K562 (cell line): Measurements from ENCODE around the gene CACNA2D2. TPM values are rescaled to one million over a fixed set of nuclear protein-coding genes. Genes with fewer than 3 reads are reported as not detected.

Source experiments
- EWSR1 ChIP-seq: fragments of 450-650 bp; IDR thresholded peaks from 2 replicates; pipeline ENCODE4 v1.6.1; 2018; ENCODE audit warnings: borderline replicate concordance, mild to moderate bottlenecking, low read depth, moderate library complexity; ENCODE audit not compliant: partially characterized antibody
- MCM5 ChIP-seq: fragments of 450-650 bp; IDR thresholded peaks from 2 replicates; pipeline ENCODE4 v1.6.1; 2016; ENCODE audit warnings: low read depth
- NFIC ChIP-seq: fragments of 450-650 bp; IDR thresholded peaks from 2 replicates; pipeline ENCODE4 v1.6.1; 2017; ENCODE audit warnings: mild to moderate bottlenecking, inconsistent platforms
- NR3C1 ChIP-seq: sonication (generic); formaldehyde crosslinking; IDR thresholded peaks from 2 replicates; pipeline ENCODE4 v1.8.1; 2022; ENCODE audit warnings: missing genetic modification reagents
- SAFB ChIP-seq: fragments of 200-400 bp; formaldehyde crosslinking; IDR thresholded peaks from 2 replicates; pipeline ENCODE4 v1.6.1; 2017; ENCODE audit warnings: low read depth, low read length, borderline replicate concordance
- STAT5B ChIP-seq: fragments of 250-450 bp; sonication (Bioruptor Pico); IDR thresholded peaks from 2 replicates; pipeline ENCODE4 v1.8.0; 2021; ENCODE audit warnings: mild to moderate bottlenecking, inconsistent platforms
- ZNF133 ChIP-seq: fragments of 250-450 bp; sonication (Bioruptor Pico); IDR thresholded peaks from 2 replicates; pipeline ENCODE4 v1.4.0; 2020; ENCODE audit warnings: mild to moderate bottlenecking
- ZNF263 ChIP-seq: sonication (generic); formaldehyde crosslinking; IDR thresholded peaks from 2 replicates; pipeline ENCODE4 v1.8.0; 2022; ENCODE audit warnings: mild to moderate bottlenecking, missing genetic modification reagents, borderline replicate concordance
- polyA plus RNA-seq, 8 experiments: library from polyadenylated mRNA; depleted of rRNA in 4 of 8; stranded (reverse) in 5 of 8; unstranded in 3 of 8; fragments of >200 nt; fragmentation: Nextera tagmentation in 2 of 8; fragmentation: Illumina TruSeq in 1 of 8; extraction: Ambion mirVana in 2 of 8; extraction: Trizol in 1 of 8; gene quantifications; 2 replicates each; pipeline versions ENCODE4 v1.2.1 to v1.2.3, GENCODE V29; 2011 to 2014; ENCODE audit warnings: inconsistent platforms in 1 of 8, missing spikeins in 1 of 8
- total RNA-seq, 7 experiments: library from RNA; depleted of rRNA in 6 of 7; stranded (reverse); fragments of >200 nt in 6 of 7; fragmentation: Illumina TruSeq in 2 of 7; extraction: Trizol in 2 of 7; gene quantifications; 2 replicates each; pipeline versions ENCODE4 v1.2.1 to v1.2.3, GENCODE V29; 2011 to 2021; ENCODE audit warnings: low replicate concordance in 1 of 7
- TF ChIP-seq, protein P1 (sequence below): fragments of 450-650 bp; formaldehyde crosslinking; IDR thresholded peaks from 2 replicates; pipeline ENCODE4 v1.4.0; 2020; ENCODE audit warnings: mild to moderate bottlenecking, mixed read lengths
- TF ChIP-seq, protein P2 (sequence below): sonication (generic); formaldehyde crosslinking; IDR thresholded peaks from 2 replicates; pipeline ENCODE4 v1.8.1; 2023; ENCODE audit warnings: mild to moderate bottlenecking, missing genetic modification reagents, moderate library complexity
- TF ChIP-seq, protein P3 (sequence below), 2 experiments: fragments of 450-650 bp; IDR thresholded peaks; 2 replicates each; pipeline ENCODE4 v1.6.1; 2018; ENCODE audit warnings: mild to moderate bottlenecking in 2 of 2, low read depth in 1 of 2; ENCODE audit not compliant: partially characterized antibody in 2 of 2
- TF ChIP-seq, protein P4 (sequence below), 2 experiments: IDR thresholded peaks; 2 replicates each; pipeline ENCODE4 v1.6.1; 2011; ENCODE audit warnings: borderline replicate concordance in 1 of 2, control low read depth in 1 of 2, low read depth in 1 of 2, low read length in 1 of 2, mild to moderate bottlenecking in 1 of 2, mixed read lengths in 1 of 2, moderate library complexity in 1 of 2; ENCODE audit not compliant: insufficient read depth in 1 of 2, insufficient read length in 1 of 2, poor library complexity in 1 of 2, severe bottlenecking in 1 of 2; ENCODE audit errors: extremely low read depth in 1 of 2
- TF ChIP-seq, protein P5 (sequence below): IDR thresholded peaks from 2 replicates; pipeline ENCODE4 v1.6.1; 2014; ENCODE audit warnings: antibody characterized with exemption
- TF ChIP-seq, protein P6 (sequence below), 2 experiments: fragments of 450-650 bp; conservative IDR thresholded peaks; 2 replicates each; pipeline ENCODE4 v1.6.1; 2017; ENCODE audit warnings: mild to moderate bottlenecking in 2 of 2, moderate library complexity in 2 of 2

The CACNA2D2 gene
- total and polyA plus RNA-seq, 9 of the 15 experiments (the other 6 are each of a cell fraction or from before 2014, with no cell fraction given): 0.11 to 0.58 (median 0.36) TPM; not detected in 2

DNA sequence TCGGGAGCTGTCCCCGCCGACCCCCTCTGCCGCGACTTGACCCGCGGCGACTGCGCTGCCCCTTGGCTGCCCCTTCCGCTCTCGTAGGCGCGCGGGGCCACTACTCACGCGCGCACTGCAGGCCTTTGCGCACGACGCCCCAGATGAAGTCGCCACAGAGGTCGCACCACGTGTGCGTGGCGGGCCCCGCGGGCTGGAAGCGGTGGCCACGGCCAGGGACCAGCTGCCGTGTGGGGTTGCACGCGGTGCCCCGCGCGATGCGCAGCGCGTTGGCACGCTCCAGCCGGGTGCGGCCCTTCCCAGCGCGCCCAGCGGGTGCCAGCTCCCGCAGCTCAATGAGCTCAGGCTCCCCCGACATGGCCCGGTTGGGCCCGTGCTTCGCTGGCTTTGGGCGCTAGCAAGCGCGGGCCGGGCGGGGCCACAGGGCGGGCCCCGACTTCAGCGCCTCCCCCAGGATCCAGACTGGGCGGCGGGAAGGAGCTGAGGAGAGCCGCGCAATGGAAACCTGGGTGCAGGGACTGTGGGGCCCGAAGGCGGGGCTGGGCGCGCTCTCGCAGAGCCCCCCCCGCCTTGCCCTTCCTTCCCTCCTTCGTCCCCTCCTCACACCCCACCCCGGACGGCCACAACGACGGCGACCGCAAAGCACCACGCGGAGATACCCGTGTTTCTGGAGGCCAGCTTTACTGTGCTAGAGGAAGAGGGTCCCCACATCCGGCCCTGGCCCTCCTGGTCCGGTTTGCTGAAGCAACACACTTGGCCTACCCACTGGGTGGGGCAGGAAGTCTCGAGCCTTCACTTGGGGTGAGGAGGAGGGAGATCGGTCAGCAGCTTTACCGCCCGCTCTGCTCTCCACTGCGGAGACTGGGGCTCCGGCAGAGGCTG is 162.7 kb downstream of the CACNA2D2 start, which contains the start of gene RASSF1 (continued):
- TF ChIP-seq, protein P1, sequence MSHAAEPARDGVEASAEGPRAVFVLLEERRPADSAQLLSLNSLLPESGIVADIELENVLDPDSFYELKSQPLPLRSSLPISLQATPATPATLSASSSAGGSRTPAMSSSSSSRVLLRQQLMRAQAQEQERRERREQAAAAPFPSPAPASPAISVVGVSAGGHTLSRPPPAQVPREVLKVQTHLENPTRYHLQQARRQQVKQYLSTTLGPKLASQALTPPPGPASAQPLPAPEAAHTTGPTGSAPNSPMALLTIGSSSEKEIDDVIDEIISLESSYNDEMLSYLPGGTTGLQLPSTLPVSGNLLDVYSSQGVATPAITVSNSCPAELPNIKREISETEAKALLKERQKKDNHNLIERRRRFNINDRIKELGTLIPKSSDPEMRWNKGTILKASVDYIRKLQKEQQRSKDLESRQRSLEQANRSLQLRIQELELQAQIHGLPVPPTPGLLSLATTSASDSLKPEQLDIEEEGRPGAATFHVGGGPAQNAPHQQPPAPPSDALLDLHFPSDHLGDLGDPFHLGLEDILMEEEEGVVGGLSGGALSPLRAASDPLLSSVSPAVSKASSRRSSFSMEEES (CRISPR knock-in tag): no peak
- TF ChIP-seq ZNF133: no peak
- TF ChIP-seq, protein P2, sequence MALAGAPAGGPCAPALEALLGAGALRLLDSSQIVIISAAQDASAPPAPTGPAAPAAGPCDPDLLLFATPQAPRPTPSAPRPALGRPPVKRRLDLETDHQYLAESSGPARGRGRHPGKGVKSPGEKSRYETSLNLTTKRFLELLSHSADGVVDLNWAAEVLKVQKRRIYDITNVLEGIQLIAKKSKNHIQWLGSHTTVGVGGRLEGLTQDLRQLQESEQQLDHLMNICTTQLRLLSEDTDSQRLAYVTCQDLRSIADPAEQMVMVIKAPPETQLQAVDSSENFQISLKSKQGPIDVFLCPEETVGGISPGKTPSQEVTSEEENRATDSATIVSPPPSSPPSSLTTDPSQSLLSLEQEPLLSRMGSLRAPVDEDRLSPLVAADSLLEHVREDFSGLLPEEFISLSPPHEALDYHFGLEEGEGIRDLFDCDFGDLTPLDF (CRISPR knock-in tag): no peak
- no peak for TF ChIP-seq MCM5
- no peak for TF ChIP-seq EWSR1
- TF ChIP-seq, protein P3, sequence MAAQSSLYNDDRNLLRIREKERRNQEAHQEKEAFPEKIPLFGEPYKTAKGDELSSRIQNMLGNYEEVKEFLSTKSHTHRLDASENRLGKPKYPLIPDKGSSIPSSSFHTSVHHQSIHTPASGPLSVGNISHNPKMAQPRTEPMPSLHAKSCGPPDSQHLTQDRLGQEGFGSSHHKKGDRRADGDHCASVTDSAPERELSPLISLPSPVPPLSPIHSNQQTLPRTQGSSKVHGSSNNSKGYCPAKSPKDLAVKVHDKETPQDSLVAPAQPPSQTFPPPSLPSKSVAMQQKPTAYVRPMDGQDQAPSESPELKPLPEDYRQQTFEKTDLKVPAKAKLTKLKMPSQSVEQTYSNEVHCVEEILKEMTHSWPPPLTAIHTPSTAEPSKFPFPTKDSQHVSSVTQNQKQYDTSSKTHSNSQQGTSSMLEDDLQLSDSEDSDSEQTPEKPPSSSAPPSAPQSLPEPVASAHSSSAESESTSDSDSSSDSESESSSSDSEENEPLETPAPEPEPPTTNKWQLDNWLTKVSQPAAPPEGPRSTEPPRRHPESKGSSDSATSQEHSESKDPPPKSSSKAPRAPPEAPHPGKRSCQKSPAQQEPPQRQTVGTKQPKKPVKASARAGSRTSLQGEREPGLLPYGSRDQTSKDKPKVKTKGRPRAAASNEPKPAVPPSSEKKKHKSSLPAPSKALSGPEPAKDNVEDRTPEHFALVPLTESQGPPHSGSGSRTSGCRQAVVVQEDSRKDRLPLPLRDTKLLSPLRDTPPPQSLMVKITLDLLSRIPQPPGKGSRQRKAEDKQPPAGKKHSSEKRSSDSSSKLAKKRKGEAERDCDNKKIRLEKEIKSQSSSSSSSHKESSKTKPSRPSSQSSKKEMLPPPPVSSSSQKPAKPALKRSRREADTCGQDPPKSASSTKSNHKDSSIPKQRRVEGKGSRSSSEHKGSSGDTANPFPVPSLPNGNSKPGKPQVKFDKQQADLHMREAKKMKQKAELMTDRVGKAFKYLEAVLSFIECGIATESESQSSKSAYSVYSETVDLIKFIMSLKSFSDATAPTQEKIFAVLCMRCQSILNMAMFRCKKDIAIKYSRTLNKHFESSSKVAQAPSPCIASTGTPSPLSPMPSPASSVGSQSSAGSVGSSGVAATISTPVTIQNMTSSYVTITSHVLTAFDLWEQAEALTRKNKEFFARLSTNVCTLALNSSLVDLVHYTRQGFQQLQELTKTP (IDR thresholded peaks at IDR 0.05; ENCODE audit: low read depth in 1 of 2, partially characterized antibody in 2 of 2): no peak
- TF ChIP-seq, protein P4, sequence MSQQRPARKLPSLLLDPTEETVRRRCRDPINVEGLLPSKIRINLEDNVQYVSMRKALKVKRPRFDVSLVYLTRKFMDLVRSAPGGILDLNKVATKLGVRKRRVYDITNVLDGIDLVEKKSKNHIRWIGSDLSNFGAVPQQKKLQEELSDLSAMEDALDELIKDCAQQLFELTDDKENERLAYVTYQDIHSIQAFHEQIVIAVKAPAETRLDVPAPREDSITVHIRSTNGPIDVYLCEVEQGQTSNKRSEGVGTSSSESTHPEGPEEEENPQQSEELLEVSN (IDR thresholded peaks at IDR 0.05; ENCODE audit: borderline replicate concordance in 1 of 2, extremely low read depth in 1 of 2, insufficient read depth in 1 of 2, insufficient read length in 1 of 2, low read depth in 1 of 2, low read length in 1 of 2, poor library complexity in 1 of 2, severe bottlenecking in 1 of 2): peak; percentile 48 to 49
- no peak for TF ChIP-seq STAT5B
- TF ChIP-seq, protein P5, sequence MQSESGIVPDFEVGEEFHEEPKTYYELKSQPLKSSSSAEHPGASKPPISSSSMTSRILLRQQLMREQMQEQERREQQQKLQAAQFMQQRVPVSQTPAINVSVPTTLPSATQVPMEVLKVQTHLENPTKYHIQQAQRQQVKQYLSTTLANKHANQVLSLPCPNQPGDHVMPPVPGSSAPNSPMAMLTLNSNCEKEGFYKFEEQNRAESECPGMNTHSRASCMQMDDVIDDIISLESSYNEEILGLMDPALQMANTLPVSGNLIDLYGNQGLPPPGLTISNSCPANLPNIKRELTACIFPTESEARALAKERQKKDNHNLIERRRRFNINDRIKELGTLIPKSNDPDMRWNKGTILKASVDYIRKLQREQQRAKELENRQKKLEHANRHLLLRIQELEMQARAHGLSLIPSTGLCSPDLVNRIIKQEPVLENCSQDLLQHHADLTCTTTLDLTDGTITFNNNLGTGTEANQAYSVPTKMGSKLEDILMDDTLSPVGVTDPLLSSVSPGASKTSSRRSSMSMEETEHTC: no peak
- TF ChIP-seq NR3C1 (CRISPR knock-in tag): peak; percentile 79; the same call in 1 of the 2 replicates
- no peak for TF ChIP-seq NFIC
- peak; percentile 95 for TF ChIP-seq ZNF263 (CRISPR knock-in tag)
- no peak for TF ChIP-seq SAFB
- TF ChIP-seq, protein P6, sequence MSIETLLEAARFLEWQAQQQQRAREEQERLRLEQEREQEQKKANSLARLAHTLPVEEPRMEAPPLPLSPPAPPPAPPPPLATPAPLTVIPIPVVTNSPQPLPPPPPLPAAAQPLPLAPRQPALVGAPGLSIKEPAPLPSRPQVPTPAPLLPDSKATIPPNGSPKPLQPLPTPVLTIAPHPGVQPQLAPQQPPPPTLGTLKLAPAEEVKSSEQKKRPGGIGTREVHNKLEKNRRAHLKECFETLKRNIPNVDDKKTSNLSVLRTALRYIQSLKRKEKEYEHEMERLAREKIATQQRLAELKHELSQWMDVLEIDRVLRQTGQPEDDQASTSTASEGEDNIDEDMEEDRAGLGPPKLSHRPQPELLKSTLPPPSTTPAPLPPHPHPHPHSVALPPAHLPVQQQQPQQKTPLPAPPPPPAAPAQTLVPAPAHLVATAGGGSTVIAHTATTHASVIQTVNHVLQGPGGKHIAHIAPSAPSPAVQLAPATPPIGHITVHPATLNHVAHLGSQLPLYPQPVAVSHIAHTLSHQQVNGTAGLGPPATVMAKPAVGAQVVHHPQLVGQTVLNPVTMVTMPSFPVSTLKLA (conservative IDR thresholded peaks at IDR 0.05): peak; percentile 47 to 68; a peak in 2 of 4 replicates
